ENCODE data around the gene HBS1L.

The HBS1L gene

DNA sequence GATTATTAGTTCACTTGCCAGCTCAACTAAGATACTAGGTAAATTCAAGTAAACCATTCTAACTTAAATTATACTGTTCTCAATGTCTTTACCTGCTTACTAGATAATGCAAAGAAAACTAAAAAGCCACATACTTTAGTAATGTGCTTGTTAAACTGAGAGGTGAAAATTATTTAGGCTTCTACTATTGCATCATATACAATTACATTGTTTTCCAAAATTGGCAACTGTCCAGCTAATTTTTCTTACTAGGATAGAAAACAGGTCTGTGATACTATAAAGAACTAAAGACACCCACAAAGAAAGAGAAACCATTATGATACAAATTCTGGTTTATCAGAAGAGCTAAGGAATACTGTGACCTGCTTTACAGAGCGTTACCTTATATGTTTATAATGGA, 59.1 kb downstream of the HBS1L start:
- no peak for DNase-seq

- DNase-seq: no peak
Observed at GRCh38 chr6:134994431-134994830, 60.2 kb downstream of the HBS1L start.

GRCh38 chr6:134992155-134992554, 62.5 kb downstream of the HBS1L start:
- DNase-seq: no peak

DNA sequence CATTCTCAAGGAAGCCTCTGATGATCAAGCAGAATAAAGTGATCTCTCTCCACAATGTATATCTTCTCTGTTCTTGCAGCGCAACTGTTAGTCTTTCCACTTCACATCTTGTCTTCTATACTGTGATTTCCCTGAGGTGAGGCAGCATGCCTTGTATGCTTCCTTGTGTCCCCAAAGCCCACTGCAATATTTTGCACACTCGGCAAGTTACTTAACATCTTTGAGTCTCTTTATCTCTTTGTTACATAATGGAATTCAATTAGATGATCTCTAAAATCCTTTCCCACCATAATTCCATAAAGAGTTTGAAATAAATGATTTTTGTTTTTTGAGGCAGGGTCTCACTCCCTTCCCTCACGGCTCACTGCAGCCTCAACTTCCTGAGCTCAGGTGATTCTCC, 64.4 kb downstream of the HBS1L start:
- no peak for DNase-seq

DNA sequence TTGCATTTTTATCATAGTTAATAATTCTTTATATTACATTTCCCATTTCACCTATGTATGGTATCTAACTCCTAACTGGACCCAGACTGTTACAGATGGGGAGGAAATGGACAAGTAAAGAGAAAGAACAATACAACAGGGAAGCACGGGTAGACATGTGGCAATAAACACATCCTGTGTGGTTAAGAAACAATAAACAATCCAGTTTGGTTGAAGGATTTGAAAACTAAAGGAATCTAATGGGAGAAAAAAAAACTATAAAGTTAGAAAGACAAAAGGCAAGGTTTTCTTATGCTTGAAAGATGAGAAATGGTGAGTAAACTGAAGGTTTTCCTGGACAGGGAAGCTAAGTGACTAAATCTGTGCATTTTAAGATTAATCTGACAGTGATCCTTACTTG, 69.8 kb downstream of the HBS1L start:
- no peak for DNase-seq

DNA sequence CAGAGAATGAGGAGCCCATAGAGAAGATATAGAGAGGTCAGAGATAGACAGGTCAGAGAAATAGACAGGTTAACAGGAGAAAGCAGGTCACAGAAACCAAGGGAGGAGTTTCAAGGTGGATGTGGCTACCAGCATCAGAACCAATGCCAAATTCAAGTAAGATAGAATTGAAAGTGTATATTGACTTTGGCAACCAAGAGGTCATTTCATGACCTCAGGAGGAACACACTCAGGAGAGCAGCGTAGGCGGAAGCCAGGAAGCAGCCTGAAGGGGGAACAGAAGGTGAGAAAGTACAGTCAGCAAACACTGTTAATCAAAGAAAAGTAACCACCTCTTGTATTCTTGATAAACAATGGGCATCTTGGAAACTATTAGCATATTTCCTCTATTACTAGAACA, 70.8 kb downstream of the HBS1L start:
- no peak for DNase-seq

DNA sequence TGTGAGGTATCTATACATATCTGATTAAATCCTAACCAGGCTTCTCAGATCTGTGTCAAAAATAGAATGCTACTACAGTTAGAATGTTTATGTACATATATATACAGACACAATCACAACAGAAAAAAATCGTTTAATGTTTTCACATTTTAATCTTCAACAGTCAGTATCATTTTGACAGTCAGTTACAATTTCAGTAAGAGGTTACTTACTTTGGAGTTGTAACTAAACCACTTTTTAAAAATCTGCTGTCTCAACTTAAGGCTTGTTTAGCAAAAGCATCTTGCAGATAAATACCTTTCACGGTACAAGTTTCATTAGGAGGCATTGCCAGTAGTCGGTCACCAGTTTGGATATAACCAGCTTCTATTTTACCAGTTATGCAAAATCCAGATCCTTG, 72.5 kb downstream of the HBS1L start:
- DNase-seq: no peak

DNA sequence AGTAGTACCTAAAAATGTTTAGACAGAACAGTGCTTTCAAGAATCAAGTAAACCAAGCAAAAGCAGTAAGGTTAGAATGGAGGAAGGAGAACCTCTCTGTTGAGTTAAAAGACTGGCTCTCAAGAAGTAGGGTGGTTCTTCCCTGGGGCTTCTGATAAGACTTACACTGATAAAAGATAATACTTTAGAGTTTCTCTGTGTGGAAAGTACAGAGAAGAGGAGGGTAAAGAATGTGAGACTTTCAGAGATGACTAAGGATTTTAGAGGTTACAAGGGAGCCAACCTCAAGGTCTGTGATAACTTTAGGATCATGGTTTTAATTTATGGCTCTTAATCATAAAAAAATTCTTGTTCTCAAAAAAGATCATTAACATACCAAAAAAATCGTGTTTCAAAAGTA, 73.8 kb downstream of the HBS1L start:
- no peak for DNase-seq

DNA sequence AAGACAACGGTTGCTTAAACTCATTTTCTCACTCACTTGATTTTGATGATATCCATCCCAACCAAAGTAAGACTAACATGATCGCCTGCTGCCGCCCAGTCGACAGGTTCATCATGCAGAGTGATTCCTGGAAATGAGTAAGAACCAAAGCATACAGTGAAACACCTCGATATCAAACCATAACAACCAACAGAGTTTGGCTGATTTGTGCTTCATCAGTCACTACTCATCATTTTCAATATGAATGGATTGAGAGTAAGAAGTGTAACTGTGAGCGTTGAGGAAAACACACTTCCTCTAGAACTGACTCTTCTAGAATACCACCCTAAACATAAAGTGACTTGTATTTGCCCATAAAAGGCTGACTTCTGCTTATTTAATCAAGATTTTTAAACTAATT, 75.5 kb downstream of the HBS1L start:
- no peak for DNase-seq

- no peak for DNase-seq
Observed at GRCh38 chr6:134974370-134974769, 80.3 kb downstream of the HBS1L start.

- DNase-seq: no peak
Observed at GRCh38 chr6:134967711-134968110, 86.9 kb downstream of the HBS1L start.

GRCh38 chr6:134964451-134965203, 90.0 kb downstream of the HBS1L start:
- DNase-seq: no peak

- no peak for DNase-seq
Observed at GRCh38 chr6:134962421-134962820, 92.2 kb downstream of the HBS1L start.

GRCh38 chr6:134961366-134961765, 93.3 kb downstream of the HBS1L start:
- DNase-seq: no peak

DNA sequence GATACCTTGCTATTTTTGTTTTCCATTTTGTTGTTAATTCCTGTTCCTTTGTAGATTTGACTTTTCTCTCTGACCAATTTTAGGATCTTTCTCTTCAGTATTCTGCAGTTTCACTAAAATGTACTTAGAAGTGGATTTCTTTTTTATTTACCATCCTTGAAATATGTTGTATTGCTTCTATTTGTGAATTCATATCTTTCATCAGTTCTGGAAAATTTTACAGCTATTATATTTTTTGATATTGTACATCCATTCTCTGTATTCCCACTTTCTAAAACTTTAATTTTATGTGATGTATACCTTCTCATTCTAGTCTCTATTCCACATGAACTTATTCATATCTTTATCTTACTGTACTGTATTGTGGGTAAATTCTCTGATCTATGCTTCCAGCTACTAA, 95.0 kb downstream of the HBS1L start:
- no peak for DNase-seq

DNA sequence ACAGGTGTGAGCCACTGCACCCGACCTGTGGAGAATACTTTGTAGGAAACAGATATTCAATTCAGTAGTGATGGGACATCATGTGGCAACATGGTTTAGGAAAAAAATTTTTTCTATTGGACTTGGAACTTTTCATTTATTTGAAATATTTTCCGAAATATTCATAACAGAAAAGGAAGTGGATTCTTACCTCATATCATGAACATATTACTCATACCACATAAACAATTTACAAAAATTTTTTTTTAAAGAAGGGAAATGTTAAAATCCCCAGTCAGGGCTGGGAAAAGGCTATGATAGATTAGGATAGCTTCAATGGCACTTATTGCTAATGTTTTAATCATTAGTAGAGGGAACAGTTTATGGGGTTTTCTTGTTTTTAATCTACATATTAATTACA, 97.9 kb downstream of the HBS1L start:
- no peak for DNase-seq

GRCh38 chr6:134956032-134956431, 98.6 kb downstream of the HBS1L start:
- DNase-seq: no peak

DNA sequence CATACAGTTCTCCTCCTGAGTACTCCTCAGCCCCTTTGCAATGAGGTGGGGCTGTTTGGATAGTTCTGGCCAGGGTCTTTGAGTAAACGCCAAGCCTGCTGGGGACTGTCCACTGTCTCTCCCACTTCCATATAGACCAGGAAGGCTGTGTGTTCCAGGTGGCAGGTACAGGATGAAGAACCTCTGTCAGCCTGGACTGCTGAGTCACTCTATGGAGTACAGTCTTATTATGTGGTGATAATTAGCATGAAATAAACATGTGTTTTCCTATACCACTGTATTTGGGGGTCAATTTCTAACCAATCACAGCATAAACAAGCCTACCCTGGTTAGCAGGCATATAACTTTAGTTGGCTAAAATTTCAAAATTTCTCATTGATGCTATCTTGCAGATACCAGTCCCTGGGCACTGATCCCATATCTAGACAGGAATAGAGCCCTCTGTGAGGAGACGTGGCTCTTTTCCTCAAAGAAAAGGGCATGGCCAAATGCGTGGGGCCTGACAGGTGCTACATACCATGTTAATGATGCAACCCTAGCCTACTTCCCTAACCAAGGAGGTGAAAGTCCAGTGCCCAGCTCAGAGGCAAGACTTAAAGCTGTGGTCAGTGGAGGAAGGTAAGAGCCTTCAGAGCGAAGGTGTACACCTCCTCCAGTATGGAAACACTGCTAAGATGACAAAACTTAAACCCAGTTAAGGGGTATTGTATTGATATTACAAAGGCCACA, 100.2 kb downstream of the HBS1L start:
- DNase-seq: no peak

- no peak for DNase-seq
Observed at GRCh38 chr6:134951494-134952263, 102.9 kb downstream of the HBS1L start.

DNA sequence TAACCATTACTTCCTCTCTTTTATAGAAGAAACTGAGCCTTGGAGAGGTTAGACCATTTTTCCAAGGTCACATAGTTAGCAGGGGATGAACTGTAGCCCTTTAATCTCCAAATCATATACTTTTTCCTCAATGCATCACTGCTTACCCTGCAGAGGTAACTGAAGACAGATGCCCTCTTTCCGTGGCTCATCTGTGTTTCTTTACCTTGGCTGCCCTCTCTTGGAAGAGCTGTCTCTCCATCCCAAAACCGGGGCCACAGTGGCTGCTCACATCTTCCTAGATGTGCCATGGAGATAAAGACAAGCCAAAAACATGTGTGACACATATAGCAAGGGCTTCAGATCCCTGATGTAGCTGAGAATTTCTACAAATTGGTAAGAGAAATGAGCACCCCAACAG, 104.1 kb downstream of the HBS1L start:
- no peak for DNase-seq

DNA sequence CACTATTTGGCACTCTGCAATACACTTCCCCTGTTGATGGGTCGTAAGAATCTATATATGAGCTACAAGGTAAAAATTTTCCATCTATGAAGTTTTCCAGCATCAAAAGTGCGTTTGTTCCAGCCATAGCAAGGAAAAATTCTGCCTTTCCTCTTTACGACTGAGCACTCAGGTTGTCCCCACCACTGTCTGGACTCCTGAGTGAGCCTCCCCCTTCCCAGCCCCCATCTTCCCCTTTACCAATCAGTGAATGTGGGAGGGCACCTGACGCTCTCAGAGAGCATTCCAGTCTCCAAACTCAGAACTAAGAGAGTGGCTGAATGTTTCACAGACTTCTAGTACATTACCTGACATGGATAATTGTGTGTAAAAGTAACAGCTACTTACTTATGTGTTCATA, 104.7 kb downstream of the HBS1L start, which contains the start of gene ALDH8A1:
TSS of gene ALDH8A1 (minus strand) at position 175 of the 400 bp plus-strand sequence. CDS start at position 127, 48 bp downstream.
- DNase-seq: no peak

DNA sequence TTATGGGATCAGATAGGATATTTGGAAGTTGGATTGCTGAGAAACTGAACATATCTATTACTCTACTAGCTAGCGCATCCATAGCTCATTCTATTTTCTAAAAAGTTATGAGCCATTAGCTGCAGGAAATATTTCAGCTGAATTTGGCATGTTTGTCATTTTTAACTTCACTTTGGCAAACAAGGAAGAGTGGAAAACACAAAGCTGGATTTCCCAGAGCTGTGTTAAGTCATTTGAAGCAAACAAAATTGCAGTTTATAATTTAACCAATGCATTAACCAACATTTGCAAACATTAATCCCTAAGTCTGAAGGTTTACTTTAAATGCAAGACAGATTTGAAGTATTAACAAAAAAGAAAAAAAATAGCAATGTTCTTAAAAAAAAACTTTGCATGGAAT, 105.9 kb downstream of the HBS1L start:
- no peak for DNase-seq

- no peak for DNase-seq
Observed at GRCh38 chr6:134948142-134948541, 106.5 kb downstream of the HBS1L start.

GRCh38 chr6:134945045-134945444, 109.6 kb downstream of the HBS1L start:
- no peak for DNase-seq

Measured in hippocampal formation (tissue), 2 donors.